Motor neuron (in vitro differentiated cells): ENCODE results near the gene RASA2. TPM values are rescaled to one million over a fixed set of nuclear protein-coding genes. Genes with fewer than 3 reads are reported as not detected.
"Not testable (repeated sequence)": the region's sequence is repeated elsewhere in the genome, so short reads cannot be mapped to it uniquely, and the experiment has no call there.

Experiments used
- ATAC-seq, 8 experiments: fragments of 200-7000 bp; cut with Tn5 transposase; replicated peaks in 6 of 8; 2 replicates each; pipeline ENCODE4 v1.8.0; 2021; ENCODE audit warnings: mild to moderate bottlenecking in 8 of 8, moderate library complexity in 8 of 8
- H3K27ac ChIP-seq, 2 donors: fragments of 250-450 bp; sonication (Bioruptor Pico); 2 replicates each; pipeline ENCODE4 v1.9.0; 2021; ENCODE audit warnings: antibody characterized with exemption in 2 of 2, mild to moderate bottlenecking in 2 of 2, moderate library complexity in 1 of 2
- H3K4me1 ChIP-seq, 2 donors: fragments of 250-450 bp; sonication (Bioruptor Pico); replicated peaks in 1 of 2; 2 replicates each; pipeline ENCODE4 v1.6.1; 2021; ENCODE audit warnings: antibody characterized with exemption in 2 of 2, mild to moderate bottlenecking in 2 of 2, moderate library complexity in 1 of 2
- H3K4me3 ChIP-seq, 5 donors: fragments of 250-450 bp; sonication (Bioruptor Pico); 2 replicates each; pipeline ENCODE4 v1.9.0; 2021; ENCODE audit warnings: antibody characterized with exemption in 5 of 5, mild to moderate bottlenecking in 5 of 5, moderate library complexity in 4 of 5
- WGBS, 10 experiments: fragments of 450-650 bp; shearing (Covaris generic); methylation state at CpG; one replicate each; pipeline ENCODE4 v1.0.0; 2022; 5-methylcytosine and 5-hydroxymethylcytosine counted together
- in situ Hi-C, 9 experiments: fragments of 400-800 bp; cut with MboI; loops; one replicate each; pipeline ENCODE4 v1.15.0; 2021; ENCODE audit warnings: low sequenced_read_pairs in 9 of 9, low pct_unique_long_range_greater_than_20kb in 2 of 9; ENCODE audit not compliant: unreplicated experiment in 9 of 9
- total RNA-seq, 8 experiments: library from RNA; unstranded; fragments of 300-600 nt; gene quantifications; 2 replicates each; pipeline versions ENCODE4 v1.2.3 to v1.2.4, GENCODE V29; 2022

Gene RASA2
- total RNA-seq, 8 experiments from 2014 or later: 6.8 to 19.0 (median 11.0) TPM

DNA sequence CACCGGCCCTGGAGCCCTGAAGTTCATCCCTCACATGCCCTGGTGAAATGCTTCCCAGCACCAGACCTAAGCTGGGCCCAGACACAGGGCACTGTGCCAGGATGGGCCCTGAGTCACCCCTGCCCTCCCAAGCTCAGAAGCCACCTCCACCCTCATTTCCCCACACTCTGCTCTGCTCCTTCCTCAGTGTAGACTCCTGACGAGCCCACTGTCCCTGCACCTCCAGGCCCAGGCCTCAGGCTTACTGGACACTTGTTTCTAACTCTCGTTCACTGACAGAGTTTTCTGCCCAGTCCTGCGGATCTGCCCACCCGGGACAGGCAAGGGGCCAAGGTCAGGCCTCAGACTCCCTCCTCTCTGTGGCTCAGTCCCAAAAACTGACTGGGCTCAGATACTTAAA, 138.7 kb downstream of the RASA2 start:
- in situ Hi-C loops: no loop called here
- Histone ChIP-seq H3K27ac (no peak overlapping the region), H3K4me1 (no peaks in the 10 kb centered on the region), H3K4me3 (no peak overlapping the region)
- peak in 2 of 8 experiments; percentile 84 to 91 for ATAC-seq
- 80% methylated on average over 1 of the region's 5 CpGs; no CpG with 5 or more reads in 9 of the 10 experiments for WGBS, 10 experiments

- H3K27ac ChIP-seq, in situ Hi-C loops, H3K4me3 ChIP-seq, ATAC-seq, H3K4me1 ChIP-seq: not testable (repeated sequence)
- 0 to 100% (median 62%) methylated on average over 1 to 4 of the region's 6 CpGs; no CpG with 5 or more reads in 3 of the 10 experiments for WGBS, 10 experiments
These were observed 141.5 kb downstream of the RASA2 start for GRCh38 chr3:141628334-141628733.

DNA sequence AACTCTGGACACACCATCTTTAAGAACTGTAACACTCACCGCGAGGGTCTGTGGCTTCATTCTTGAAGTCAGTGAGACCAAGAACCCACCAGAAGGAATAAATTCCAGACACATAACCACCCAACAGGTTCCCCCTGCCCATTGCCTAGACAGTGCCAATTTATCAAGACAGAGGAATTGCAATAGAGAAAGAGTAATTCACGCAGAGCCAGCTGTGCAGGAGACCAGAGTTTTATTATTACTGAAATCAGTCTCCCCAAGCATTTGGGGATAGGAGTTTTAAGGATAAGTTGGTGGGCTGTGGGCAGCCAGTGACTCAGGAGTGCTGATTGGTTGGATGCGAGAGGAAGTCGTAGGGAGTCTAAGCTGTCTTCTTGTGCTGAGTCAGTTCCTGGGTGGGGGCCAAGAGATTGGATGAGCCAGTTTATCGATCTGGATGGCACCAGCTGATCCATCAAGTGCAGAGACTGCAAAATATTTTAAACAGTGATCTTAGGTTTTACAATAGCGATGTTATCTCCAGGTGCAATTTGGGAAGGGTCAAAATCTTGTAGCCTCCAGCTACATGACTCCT, 142.1 kb downstream of the RASA2 start:
- H3K4me1 ChIP-seq, in situ Hi-C loops, ATAC-seq, H3K27ac ChIP-seq, H3K4me3 ChIP-seq: not testable (repeated sequence)
- 80 to 100% (median 94%) methylated on average over 1 to 6 of the region's 7 CpGs; no CpG with 5 or more reads in 2 of the 10 experiments for WGBS, 10 experiments

- no peak overlapping the region for H3K27ac ChIP-seq
- 31 to 86% (median 60%) methylated on average over 1 to 7 of the region's 9 CpGs; no CpG with 5 or more reads in 3 of the 10 experiments for WGBS, 10 experiments
- no peak overlapping the region for H3K4me3 ChIP-seq
- no peaks in the 10 kb centered on the region for H3K4me1 ChIP-seq
- in situ Hi-C loops: no loop called here
- no peak for ATAC-seq
These were observed 143.1 kb downstream of the RASA2 start for GRCh38 chr3:141629976-141630375.

- in situ Hi-C loops: no loop called here
- Histone ChIP-seq H3K4me3 (no peak overlapping the region), H3K4me1 (no peaks in the 10 kb centered on the region), H3K27ac (no peak overlapping the region)
- 83% methylated on average over 2 of the region's 4 CpGs; no CpG with 5 or more reads in 9 of the 10 experiments for WGBS, 10 experiments
- no peak for ATAC-seq
These were observed 146.1 kb downstream of the RASA2 start for GRCh38 chr3:141632779-141633374.

GRCh38 chr3:141642215-141642614, 155.4 kb downstream of the RASA2 start:
- WGBS, 10 experiments: 44 to 100% (median 88%) methylated on average over 1 to 2 of the region's 2 CpGs; no CpG with 5 or more reads in 4 of the 10 experiments
- no peaks in the 10 kb centered on the region for H3K4me1 ChIP-seq
- in situ Hi-C loops: no loop called here
- no peak overlapping the region for H3K4me3 ChIP-seq
- no peak overlapping the region for H3K27ac ChIP-seq
- no peak for ATAC-seq

DNA sequence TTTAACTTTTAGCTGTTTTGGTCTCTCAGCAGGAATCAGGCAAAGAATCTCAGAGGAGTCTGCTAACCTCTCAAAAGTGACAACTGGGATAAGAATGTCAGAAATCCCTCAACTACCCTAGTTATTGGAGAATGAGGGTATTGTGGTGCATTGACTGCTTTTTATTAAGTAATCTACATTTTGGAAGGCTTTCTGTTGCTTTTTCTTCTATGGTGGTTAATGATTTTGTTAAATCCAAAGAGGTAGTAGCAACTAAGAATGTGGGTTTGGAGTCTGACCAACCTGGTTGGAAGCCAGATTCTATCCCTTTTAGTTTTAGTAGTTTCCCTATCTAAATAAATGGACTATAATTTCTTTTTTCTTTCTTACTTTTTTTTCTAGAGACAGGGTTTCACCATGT, 156.6 kb downstream of the RASA2 start:
- Histone ChIP-seq H3K27ac (no peak overlapping the region), H3K4me1 (no peaks in the 10 kb centered on the region), H3K4me3 (no peak overlapping the region)
- in situ Hi-C loops: no loop called here
- ATAC-seq: no peak

- in situ Hi-C loops: no loop called here
- 17 to 100% (median 93%) methylated on average over 1 of the region's 1 CpG for WGBS, 10 experiments
- H3K4me1 ChIP-seq: no peaks in the 10 kb centered on the region
- H3K4me3 ChIP-seq: no peak overlapping the region
- no peak overlapping the region for H3K27ac ChIP-seq
- no peak for ATAC-seq
These were observed 157.0 kb downstream of the RASA2 start for GRCh38 chr3:141643796-141644195.

DNA sequence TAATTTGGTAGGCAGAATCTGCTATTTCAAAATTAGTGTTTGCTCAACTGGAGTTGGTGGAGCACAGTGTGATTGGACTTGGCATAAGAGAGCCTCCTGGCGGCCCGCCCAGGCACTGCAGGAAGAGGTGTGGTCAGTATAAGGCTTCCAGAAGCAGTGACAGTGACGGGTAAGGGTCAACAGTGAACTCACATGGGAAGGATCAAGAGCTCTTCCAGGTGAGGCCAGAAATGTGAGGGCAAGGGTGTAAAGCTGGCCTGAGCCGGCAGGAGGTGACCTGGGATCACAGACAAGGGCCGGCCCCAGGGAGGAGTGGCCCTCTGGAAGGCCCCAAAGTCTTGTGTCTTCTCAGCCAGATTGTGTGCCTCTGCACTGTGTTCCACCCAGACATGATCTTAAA, 158.1 kb downstream of the RASA2 start:
- H3K4me1 ChIP-seq: no peaks in the 10 kb centered on the region
- WGBS, 10 experiments: 0 to 100% (median 62%) methylated on average over 1 to 4 of the region's 5 CpGs; no CpG with 5 or more reads in 3 of the 10 experiments
- in situ Hi-C loops: no loop called here
- no peak overlapping the region for H3K27ac ChIP-seq
- ATAC-seq: peak in 3 of 8 experiments; percentile 87 to 97 (median 96)
- no peak overlapping the region for H3K4me3 ChIP-seq

DNA sequence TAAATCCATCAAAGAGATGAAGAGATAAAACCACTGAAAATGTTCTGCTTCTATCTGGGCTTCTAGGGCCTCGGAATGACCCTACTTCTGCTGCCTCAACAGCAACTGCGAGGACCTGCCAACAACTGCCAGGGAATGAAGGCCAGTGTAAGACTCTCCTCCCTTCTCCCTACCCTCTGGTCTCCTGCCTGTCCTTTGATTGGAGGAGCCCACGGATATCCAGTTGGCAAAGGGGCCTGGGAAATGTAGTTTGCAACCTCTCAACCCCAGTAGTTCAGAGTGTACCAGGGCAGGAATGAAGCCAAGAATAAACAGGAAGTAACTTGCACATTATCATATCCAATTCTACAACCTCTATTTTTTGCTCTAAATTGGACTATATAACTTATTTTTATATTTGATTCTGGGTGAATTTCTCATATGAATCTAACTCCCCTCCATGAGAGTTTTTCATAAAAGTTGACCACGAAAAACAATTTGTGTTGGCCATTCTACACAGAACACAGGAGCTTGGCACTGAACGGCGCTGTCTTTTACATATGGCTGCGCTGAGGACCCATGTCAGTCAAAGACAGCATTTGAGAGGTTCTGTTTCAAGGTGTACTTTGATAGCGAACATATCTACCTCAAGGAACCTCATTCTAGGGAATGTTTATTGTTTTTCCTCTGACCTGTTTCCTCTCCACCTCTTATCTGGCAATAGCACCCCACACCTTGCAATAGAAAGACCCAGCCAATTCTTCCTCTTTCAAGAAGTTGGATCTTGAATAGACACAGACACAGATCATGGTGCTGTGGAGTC, 160.1 kb downstream of the RASA2 start:
- in situ Hi-C loops: no loop called here
- WGBS, 10 experiments: 38 to 100% (median 78%) methylated on average over 1 to 8 of the region's 8 CpGs; no CpG with 5 or more reads in 1 of the 10 experiments
- peak; percentile 67 to 100 (median 82) for ATAC-seq
- Histone ChIP-seq H3K4me3 (no peak overlapping the region), H3K4me1 (no peaks in the 10 kb centered on the region), H3K27ac (no peak overlapping the region)

DNA sequence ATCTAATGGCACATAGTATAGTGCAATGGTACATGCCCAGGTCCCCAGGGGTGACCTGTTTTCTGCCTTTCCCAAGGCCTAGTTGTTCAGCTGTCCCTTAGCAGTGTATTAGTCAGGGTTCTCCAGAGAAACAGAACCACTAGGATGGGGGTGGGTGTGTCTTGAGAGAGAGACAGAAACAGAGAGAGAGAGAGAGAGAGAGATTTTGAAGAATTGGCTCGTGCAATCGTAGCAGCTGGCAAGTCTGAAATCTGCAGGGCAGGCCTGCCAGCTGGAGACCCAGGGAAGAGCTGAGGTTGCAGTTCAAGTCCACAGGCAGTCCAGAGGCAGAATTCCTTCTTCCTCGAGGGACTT, 160.7 kb downstream of the RASA2 start:
- H3K4me1 ChIP-seq: no peaks in the 10 kb centered on the region
- 21 to 75% (median 57%) methylated on average over 1 to 3 of the region's 3 CpGs; no CpG with 5 or more reads in 5 of the 10 experiments for WGBS, 10 experiments
- no peak overlapping the region for H3K27ac ChIP-seq
- ATAC-seq: no peak
- H3K4me3 ChIP-seq: no peak overlapping the region
- in situ Hi-C loops: no loop called here

DNA sequence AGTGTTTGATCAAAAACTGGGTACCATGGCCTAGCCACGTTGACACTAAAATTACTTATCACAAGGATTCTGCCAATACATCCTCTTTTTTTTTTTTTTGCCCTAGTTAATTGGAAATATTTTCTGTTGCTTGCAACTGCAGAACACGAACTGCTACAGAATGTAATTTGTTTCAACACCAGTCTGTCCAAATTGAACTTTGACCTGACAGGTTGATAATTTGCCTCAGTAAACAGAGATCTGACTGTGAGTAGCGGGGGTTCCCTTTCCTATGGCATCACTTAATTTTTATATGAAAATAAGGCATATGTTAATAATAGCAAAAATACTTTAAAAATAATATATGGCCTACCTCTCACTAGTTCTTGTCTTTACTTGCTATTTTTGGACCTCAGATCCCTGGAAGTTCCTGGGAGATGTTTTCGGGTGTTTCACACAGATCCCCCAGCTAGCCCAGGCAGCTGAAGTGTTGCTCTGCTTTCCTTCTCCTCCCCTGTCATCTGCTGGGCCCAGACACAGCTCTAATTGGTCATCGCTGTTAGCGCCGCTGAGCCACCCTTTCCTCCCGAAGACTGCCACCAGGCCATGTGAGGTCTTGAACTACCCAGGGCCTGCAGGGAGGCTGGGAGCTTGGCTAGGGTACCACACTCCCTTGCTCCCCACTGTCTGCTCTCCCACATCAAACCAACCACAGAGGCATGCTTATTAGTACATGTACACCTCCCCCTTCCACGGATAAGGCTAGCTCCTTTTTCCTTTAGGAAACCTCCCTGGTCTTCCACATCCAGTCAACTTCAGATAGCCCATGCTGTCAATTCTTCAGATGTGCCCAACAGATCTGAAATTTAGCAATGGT, 161.5 kb downstream of the RASA2 start:
- no peak overlapping the region for H3K27ac ChIP-seq
- ATAC-seq: no peak
- 48 to 96% (median 70%) methylated on average over 2 to 9 of the region's 9 CpGs; no CpG with 5 or more reads in 2 of the 10 experiments for WGBS, 10 experiments
- no peaks in the 10 kb centered on the region for H3K4me1 ChIP-seq
- in situ Hi-C loops: no loop called here
- no peak overlapping the region for H3K4me3 ChIP-seq

DNA sequence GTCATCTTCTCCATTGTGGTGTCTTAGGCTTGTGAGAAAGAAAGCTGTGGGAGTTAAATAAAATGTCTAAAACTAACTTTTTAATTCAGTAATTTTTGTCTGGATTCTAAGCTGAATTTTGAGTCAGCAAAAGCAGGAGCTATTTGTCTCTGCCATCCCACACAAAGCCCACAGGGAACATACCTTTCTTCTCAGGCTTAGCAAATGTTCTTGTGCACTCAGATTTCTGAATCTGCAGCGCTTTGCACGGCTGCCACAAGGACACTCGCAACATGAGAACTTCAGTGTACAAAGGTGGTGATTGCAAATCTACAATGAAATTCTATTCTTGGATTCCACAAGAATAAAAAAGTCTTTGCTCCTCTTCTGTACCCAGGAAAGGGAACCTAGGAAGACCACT, 163.0 kb downstream of the RASA2 start:
- ATAC-seq: no peak
- in situ Hi-C loops: no loop called here
- Histone ChIP-seq H3K4me3 (no peak overlapping the region), H3K4me1 (no peaks in the 10 kb centered on the region), H3K27ac (no peak overlapping the region)
- WGBS, 10 experiments: 34 to 100% (median 86%) methylated on average over 1 to 3 of the region's 3 CpGs; no CpG with 5 or more reads in 1 of the 10 experiments
